BLaER1 treated with 17β-estradiol and CSF1 and Interleukin-3, amounts not matched to agents 10 nM and 100 nM (cell line): ENCODE data around the gene DOK4.

ENCODE experiments used
- H3K27ac ChIP-seq, 11 experiments: shearing (Covaris generic); formaldehyde crosslinking; 2 replicates each; pipeline ENCODE4 v1.8.1; 2022
- H3K27me3 ChIP-seq, 11 experiments: shearing (Covaris generic); formaldehyde crosslinking; 2 replicates each; pipeline ENCODE4 v1.8.1; 2022
- H3K36me3 ChIP-seq, 11 experiments: shearing (Covaris generic); formaldehyde crosslinking; 2 replicates each; pipeline ENCODE4 v1.8.1; 2022
- H3K4me1 ChIP-seq, 10 experiments: shearing (Covaris generic); formaldehyde crosslinking; 2 replicates each; pipeline ENCODE4 v1.8.1; 2022
- H3K4me2 ChIP-seq, 11 experiments: shearing (Covaris generic); formaldehyde crosslinking; 2 replicates each; pipeline ENCODE4 v1.8.1; 2022
- H3K4me3 ChIP-seq, 10 experiments: shearing (Covaris generic); formaldehyde crosslinking; 2 replicates each; pipeline ENCODE4 v1.8.1; 2022
- H3K9ac ChIP-seq, 11 experiments: shearing (Covaris generic); formaldehyde crosslinking; 2 replicates each; pipeline ENCODE4 v1.8.1; 2022
- H3K9me3 ChIP-seq, 11 experiments: shearing (Covaris generic); formaldehyde crosslinking; replicated peaks in 1 of 11; 2 replicates each; pipeline ENCODE4 v1.8.1; 2022
- H4K20me1 ChIP-seq, 11 experiments: shearing (Covaris generic); formaldehyde crosslinking; 2 replicates each; pipeline ENCODE4 v1.8.1; 2022
- Cebpa-rat ChIP-seq, 11 experiments: shearing (Covaris generic); IDR thresholded peaks; 2 replicates each; pipeline ENCODE4 v1.8.1; 2022

Gene DOK4

GRCh38 chr16:57517397-57518367 is 31.4 kb upstream of the DOK4 start:
- Histone ChIP-seq H3K9ac (no peak overlapping the region; a peak in 1 of 22 replicates), H3K4me3 (no peak overlapping the region), H3K36me3 (peaks cover 0 to 63% (median 12%) of the 10 kb centered on the region in 11 experiments; a peak in 10 of 22 replicates), H3K4me1 (peaks cover 0 to 17% (median 5%) of the 10 kb centered on the region in 10 experiments; a peak in 16 of 20 replicates), H4K20me1 (0 out of 22 replicates have a peak, but pooled peaks cover 0 to 11% (median 0%) of the 10 kb centered on the region in 11 experiments), H3K4me2 (no peak overlapping the region), H3K27me3 (no peaks in the 10 kb centered on the region; a peak in 1 of 22 replicates), H3K9me3 (no peaks in the 10 kb centered on the region), H3K27ac (no peak overlapping the region)
- TF ChIP-seq Cebpa-rat (IDR thresholded peaks at IDR 0.05) = no peak

- Histone ChIP-seq H3K36me3 (peaks cover 0 to 72% (median 17%) of the 10 kb centered on the region in 11 experiments; a peak in 11 of 22 replicates), H3K4me3 (no peak overlapping the region), H3K9ac (no peak overlapping the region), H3K9me3 (no peaks in the 10 kb centered on the region), H4K20me1 (0 out of 22 replicates have a peak, but pooled peaks cover 0 to 11% (median 0%) of the 10 kb centered on the region in 11 experiments), H3K27ac (no peak overlapping the region), H3K27me3 (no peaks in the 10 kb centered on the region; a peak in 1 of 22 replicates), H3K4me2 (no peak overlapping the region), H3K4me1 (peaks cover 0 to 10% (median 0%) of the 10 kb centered on the region in 10 experiments; a peak in 2 of 20 replicates)
- no peak for TF ChIP-seq Cebpa-rat (IDR thresholded peaks at IDR 0.05)
Measured at GRCh38 chr16:57516773-57517172, 30.5 kb upstream of the DOK4 start.

DNA sequence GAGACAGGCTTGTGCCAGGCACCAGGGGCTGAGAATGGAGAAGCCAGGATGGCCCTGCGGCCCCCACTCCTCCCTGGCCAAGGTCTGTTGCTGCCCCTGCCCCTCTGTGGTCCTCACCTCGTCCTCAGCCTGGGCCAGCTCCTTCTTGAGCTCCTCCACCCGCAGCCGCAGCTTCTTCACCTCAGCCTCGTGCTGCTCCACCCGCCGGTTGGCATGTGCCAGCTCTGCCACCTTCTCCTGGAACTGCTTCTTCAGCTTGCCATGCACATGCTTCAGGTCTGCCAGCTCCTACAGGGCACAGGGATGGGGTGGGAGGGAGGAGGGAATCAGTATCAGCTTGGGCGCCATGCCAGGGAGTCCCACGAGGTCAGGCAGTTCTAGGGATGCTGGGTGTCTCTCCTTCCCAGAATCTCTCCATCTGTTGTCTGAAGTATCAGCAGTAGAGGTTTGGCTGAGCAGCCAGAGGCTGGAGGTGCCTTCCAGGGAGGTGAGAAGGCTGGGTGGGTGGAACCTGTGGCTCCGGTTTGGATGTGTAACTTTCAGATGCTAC is 30.0 kb upstream of the DOK4 start:
- no peak overlapping the region for H3K27ac ChIP-seq
- H3K36me3 ChIP-seq = peaks cover 0 to 75% (median 17%) of the 10 kb centered on the region in 11 experiments; a peak in 11 of 22 replicates
- H3K4me3 ChIP-seq = no peak overlapping the region
- H3K4me2 ChIP-seq = no peak overlapping the region
- TF ChIP-seq Cebpa-rat (IDR thresholded peaks at IDR 0.05) = no peak
- peaks cover 0 to 10% (median 0%) of the 10 kb centered on the region in 10 experiments; a peak in 2 of 20 replicates for H3K4me1 ChIP-seq
- H3K9me3 ChIP-seq = no peaks in the 10 kb centered on the region
- no peaks in the 10 kb centered on the region for H3K27me3 ChIP-seq
- H3K9ac ChIP-seq = no peak overlapping the region
- H4K20me1 ChIP-seq = 0 out of 22 replicates have a peak, but pooled peaks cover 0 to 11% (median 0%) of the 10 kb centered on the region in 11 experiments

DNA sequence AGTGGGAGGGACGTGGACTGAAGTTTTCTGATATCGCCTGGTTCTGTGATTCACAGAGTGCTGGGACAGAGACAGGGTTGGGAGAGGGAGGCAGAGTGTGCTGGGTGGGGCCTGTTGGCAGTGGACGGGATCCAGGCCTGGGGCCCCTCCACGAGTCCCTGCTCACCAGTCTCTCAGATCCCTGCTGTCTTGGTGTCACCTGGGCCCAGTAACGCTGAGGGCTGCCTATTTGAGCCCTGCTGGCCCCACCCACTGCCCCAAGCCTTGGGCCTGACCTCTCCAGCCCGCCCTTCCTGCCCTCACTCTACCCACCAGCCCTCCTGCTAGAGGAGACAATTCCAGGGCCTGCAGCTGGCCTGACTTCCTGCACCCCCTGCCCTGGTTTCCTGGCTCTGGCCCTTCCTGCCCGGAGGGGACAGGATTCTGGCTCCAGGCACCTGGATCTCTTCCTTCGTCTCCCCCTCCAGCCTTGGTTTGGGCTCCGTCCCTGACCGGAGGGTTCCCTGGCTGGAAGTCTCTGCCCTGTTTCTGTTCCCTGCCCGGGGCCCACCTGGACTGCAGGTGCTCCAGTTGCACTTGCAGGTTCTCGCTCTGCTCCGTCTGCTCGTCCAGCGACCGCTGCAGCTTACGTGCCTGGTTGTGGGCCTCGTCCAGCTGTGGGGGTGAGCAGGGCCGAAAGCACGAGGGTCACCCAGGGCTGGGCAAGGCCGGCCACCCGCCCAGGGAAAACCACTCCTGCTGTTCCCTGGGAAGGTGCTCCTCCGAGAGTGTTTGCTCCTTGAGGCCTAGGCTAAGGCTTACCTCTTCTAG is 28.7 kb upstream of the DOK4 start:
- Histone ChIP-seq H3K27ac (no peak overlapping the region), H4K20me1 (0 out of 22 replicates have a peak, but pooled peaks cover 0 to 11% (median 0%) of the 10 kb centered on the region in 11 experiments), H3K4me3 (no peak overlapping the region), H3K27me3 (no peaks in the 10 kb centered on the region), H3K9ac (no peak overlapping the region), H3K4me1 (peaks cover 0 to 16% (median 7%) of the 10 kb centered on the region in 10 experiments; a peak in 10 of 20 replicates), H3K4me2 (no peak overlapping the region), H3K36me3 (peaks cover 0 to 75% (median 17%) of the 10 kb centered on the region in 11 experiments; a peak in 11 of 22 replicates), H3K9me3 (no peaks in the 10 kb centered on the region)
- no peak for TF ChIP-seq Cebpa-rat (IDR thresholded peaks at IDR 0.05)

- H4K20me1 ChIP-seq = 0 out of 22 replicates have a peak, but pooled peaks cover 0 to 11% (median 0%) of the 10 kb centered on the region in 11 experiments
- H3K36me3 ChIP-seq = peaks cover 0 to 75% (median 17%) of the 10 kb centered on the region in 11 experiments; a peak in 11 of 22 replicates
- H3K9me3 ChIP-seq = no peaks in the 10 kb centered on the region
- H3K27me3 ChIP-seq = no peaks in the 10 kb centered on the region
- no peak overlapping the region for H3K4me2 ChIP-seq
- no peak overlapping the region for H3K9ac ChIP-seq
- peaks cover 0 to 12% (median 8%) of the 10 kb centered on the region in 10 experiments; a peak in 10 of 20 replicates for H3K4me1 ChIP-seq
- H3K4me3 ChIP-seq = no peak overlapping the region
- TF ChIP-seq Cebpa-rat (IDR thresholded peaks at IDR 0.05) = no peak
- no peak overlapping the region for H3K27ac ChIP-seq
Measured at GRCh38 chr16:57514371-57514770, 28.1 kb upstream of the DOK4 start.

- no peak overlapping the region for H3K4me3 ChIP-seq
- H3K4me2 ChIP-seq = no peak overlapping the region
- no peaks in the 10 kb centered on the region for H3K9me3 ChIP-seq
- no peak overlapping the region for H3K9ac ChIP-seq
- H3K4me1 ChIP-seq = peaks cover 0 to 10% (median 8%) of the 10 kb centered on the region in 10 experiments; a peak in 9 of 20 replicates
- TF ChIP-seq Cebpa-rat (IDR thresholded peaks at IDR 0.05) = no peak
- no peak overlapping the region for H3K27ac ChIP-seq
- peaks cover 0 to 66% (median 15%) of the 10 kb centered on the region in 11 experiments; a peak in 11 of 22 replicates for H3K36me3 ChIP-seq
- H4K20me1 ChIP-seq = 0 out of 22 replicates have a peak, but pooled peaks cover 0 to 11% (median 0%) of the 10 kb centered on the region in 11 experiments
- no peaks in the 10 kb centered on the region for H3K27me3 ChIP-seq
Measured at GRCh38 chr16:57513371-57514102, 27.2 kb upstream of the DOK4 start.

DNA sequence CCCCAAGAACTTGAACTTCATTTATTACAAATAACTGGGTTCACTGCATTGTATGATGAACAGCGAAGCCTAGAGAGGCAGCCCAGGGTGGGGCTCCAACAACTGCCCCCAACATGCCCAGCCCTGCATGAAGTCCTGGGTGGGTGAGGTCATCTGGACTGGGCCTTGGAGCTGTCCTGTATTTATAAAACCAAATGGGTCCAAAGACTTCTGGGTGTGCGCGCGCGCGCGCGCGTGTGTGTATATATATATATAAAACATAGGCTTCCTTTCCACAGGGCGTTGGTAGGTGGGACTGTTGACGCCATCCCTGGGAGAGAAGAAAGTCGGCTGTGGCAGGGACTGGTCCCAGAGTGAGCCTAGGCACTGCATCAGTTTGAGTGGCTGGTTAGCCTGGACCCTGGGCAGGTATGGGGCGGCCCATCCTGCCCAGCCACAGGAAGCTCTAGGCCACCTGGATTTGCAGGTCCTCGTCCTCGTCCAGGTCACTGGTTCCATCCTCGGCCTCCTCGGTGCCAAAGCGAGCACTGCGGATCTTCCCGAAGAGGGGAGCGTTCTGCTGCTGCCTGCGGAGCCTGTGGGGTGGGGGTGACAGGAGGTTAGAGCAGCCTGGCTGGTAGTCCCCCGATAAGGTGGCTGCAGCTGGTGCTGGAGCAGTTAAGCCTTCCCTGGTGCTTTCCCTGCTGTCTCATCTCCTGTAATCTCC is 26.2 kb upstream of the DOK4 start:
- H3K9ac ChIP-seq = no peak overlapping the region

More for the DNA sequence above, 26.2 kb upstream of the DOK4 start:
- Histone ChIP-seq H3K9me3 (no peaks in the 10 kb centered on the region), H4K20me1 (0 out of 22 replicates have a peak, but pooled peaks cover 0 to under 1% (median 0%) of the 10 kb centered on the region in 11 experiments), H3K4me1 (peaks cover 6 to 18% (median 11%) of the 10 kb centered on the region in 10 experiments; a peak in 18 of 20 replicates), H3K4me2 (no peak overlapping the region), H3K27me3 (no peaks in the 10 kb centered on the region), H3K4me3 (no peak overlapping the region), H3K36me3 (peaks cover 0 to 55% (median 10%) of the 10 kb centered on the region in 11 experiments; a peak in 8 of 22 replicates), H3K27ac (no peak overlapping the region)
- TF ChIP-seq Cebpa-rat (IDR thresholded peaks at IDR 0.05) = no peak
